HepG2 (cell line): ENCODE data around the gene RPS6KB1. TPM values are rescaled to one million over a fixed set of nuclear protein-coding genes. Genes with fewer than 3 reads are reported as not detected.
A peak's percentile ranks its signal among the peaks of the same experiment; 100 is the strongest.

Source experiments
- ETV6 ChIP-seq: sonication (generic); formaldehyde crosslinking; conservative IDR thresholded peaks from 2 replicates; pipeline ENCODE4 v1.4.0; 2020; ENCODE audit warnings: missing genetic modification reagents
- FOXA1 ChIP-seq, 2 experiments: fragments of 450-650 bp in 1 of 2; sonication (generic) in 1 of 2; formaldehyde crosslinking in 1 of 2; IDR thresholded peaks; 2 replicates each; pipeline versions ENCODE4 v1.4.0 to v1.6.1; 2016 to 2020; ENCODE audit warnings: missing genetic modification reagents in 1 of 2
- NCOA2 ChIP-seq: sonication (generic); formaldehyde crosslinking; IDR thresholded peaks from 2 replicates; pipeline ENCODE4 v1.8.0; 2022; ENCODE audit warnings: inconsistent platforms
- POLR2A ChIP-seq, 2 experiments: IDR thresholded peaks; 2 replicates each; pipeline ENCODE4 v1.6.1; 2011; ENCODE audit warnings: low read depth in 2 of 2, low read length in 2 of 2, mild to moderate bottlenecking in 1 of 2, moderate library complexity in 1 of 2; ENCODE audit not compliant: insufficient read depth in 1 of 2
- RBAK ChIP-seq: sonication (generic); formaldehyde crosslinking; IDR thresholded peaks from 2 replicates; pipeline ENCODE4 v1.5.1; 2020; ENCODE audit warnings: mild to moderate bottlenecking, missing genetic modification reagents
- SOX13 ChIP-seq, 3 experiments: fragments of 450-650 bp in 1 of 3; sonication (generic) in 1 of 3; formaldehyde crosslinking in 1 of 3; IDR thresholded peaks in 2 of 3; conservative IDR thresholded peaks in 1 of 3; 2 replicates each; pipeline versions ENCODE4 v1.5.0 to v1.6.1; 2016 to 2020; ENCODE audit warnings: antibody characterized with exemption in 1 of 3, mild to moderate bottlenecking in 1 of 3, missing compliant biosample characterization in 1 of 3, missing genetic modification reagents in 1 of 3, moderate library complexity in 1 of 3
- WIZ ChIP-seq: sonication (generic); formaldehyde crosslinking; IDR thresholded peaks from 2 replicates; pipeline ENCODE4 v1.5.1; 2020; ENCODE audit warnings: mild to moderate bottlenecking, missing genetic modification reagents
- ZNF10 ChIP-seq: sonication (generic); formaldehyde crosslinking; IDR thresholded peaks from 2 replicates; pipeline ENCODE4 v1.4.0; 2020; ENCODE audit warnings: mild to moderate bottlenecking, low read depth, missing genetic modification reagents, borderline replicate concordance
- ZNF292 ChIP-seq: sonication (generic); formaldehyde crosslinking; IDR thresholded peaks from 2 replicates; pipeline ENCODE4 v1.8.1; 2022; ENCODE audit warnings: mild to moderate bottlenecking, low read depth, missing genetic modification reagents, borderline replicate concordance
- ZNF354B ChIP-seq: sonication (generic); formaldehyde crosslinking; IDR thresholded peaks from 2 replicates; pipeline ENCODE4 v1.8.0; 2022; ENCODE audit warnings: mild to moderate bottlenecking, missing genetic modification reagents
- ZNF44 ChIP-seq: sonication (generic); formaldehyde crosslinking; IDR thresholded peaks from 2 replicates; pipeline ENCODE4 v1.5.1; 2020; ENCODE audit warnings: mild to moderate bottlenecking, missing genetic modification reagents
- ZNF607 ChIP-seq: sonication (generic); formaldehyde crosslinking; IDR thresholded peaks from 2 replicates; pipeline ENCODE4 v1.5.1; 2020; ENCODE audit warnings: missing genetic modification reagents, mild to moderate bottlenecking, borderline replicate concordance
- ZNF83 ChIP-seq: sonication (generic); formaldehyde crosslinking; IDR thresholded peaks from 2 replicates; pipeline ENCODE4 v1.4.0; 2020; ENCODE audit warnings: missing genetic modification reagents, mild to moderate bottlenecking, borderline replicate concordance
- ZNF891 ChIP-seq: sonication (generic); formaldehyde crosslinking; IDR thresholded peaks from 2 replicates; pipeline ENCODE4 v1.5.0; 2020; ENCODE audit warnings: mild to moderate bottlenecking, missing genetic modification reagents
- polyA plus RNA-seq, 8 experiments: library from polyadenylated mRNA; depleted of rRNA in 3 of 8; stranded (reverse) in 7 of 8; unstranded in 1 of 8; fragments of >200 nt; fragmentation: Illumina TruSeq in 4 of 8; extraction: Trizol in 4 of 8; gene quantifications; 2 replicates each; pipeline versions ENCODE4 v1.2.1 to v1.2.3, GENCODE V29; 2011 to 2016; ENCODE audit warnings: low read depth in 4 of 8, missing spikeins in 1 of 8, mixed read lengths in 1 of 8; ENCODE audit not compliant: insufficient read depth in 1 of 8
- total RNA-seq, 5 experiments: library from RNA; depleted of rRNA; stranded (reverse); fragments of >200 nt; fragmentation: Illumina TruSeq; extraction: Trizol; gene quantifications; 2 replicates each; pipeline ENCODE4 v1.2.3, GENCODE V29; 2016; ENCODE audit warnings: low read depth in 1 of 5
- TF ChIP-seq, protein P1 (sequence below): sonication (generic); formaldehyde crosslinking; IDR thresholded peaks from 2 replicates; pipeline ENCODE4 v1.5.1; 2020; ENCODE audit warnings: mild to moderate bottlenecking, missing genetic modification reagents, moderate library complexity
- TF ChIP-seq, protein P2 (sequence below): sonication (generic); formaldehyde crosslinking; IDR thresholded peaks from 2 replicates; pipeline ENCODE4 v1.4.0; 2020; ENCODE audit warnings: missing genetic modification reagents
- TF ChIP-seq, protein P3 (sequence below): sonication (generic); formaldehyde crosslinking; IDR thresholded peaks from 2 replicates; pipeline ENCODE4 v1.5.1; 2020; ENCODE audit warnings: missing genetic modification reagents, mild to moderate bottlenecking, borderline replicate concordance

Gene RPS6KB1
- total and polyA plus RNA-seq, 2 of the 13 experiments (the other 11 are each of a cell fraction or from before 2014, with no cell fraction given): 16.5 to 42.2 TPM

DNA sequence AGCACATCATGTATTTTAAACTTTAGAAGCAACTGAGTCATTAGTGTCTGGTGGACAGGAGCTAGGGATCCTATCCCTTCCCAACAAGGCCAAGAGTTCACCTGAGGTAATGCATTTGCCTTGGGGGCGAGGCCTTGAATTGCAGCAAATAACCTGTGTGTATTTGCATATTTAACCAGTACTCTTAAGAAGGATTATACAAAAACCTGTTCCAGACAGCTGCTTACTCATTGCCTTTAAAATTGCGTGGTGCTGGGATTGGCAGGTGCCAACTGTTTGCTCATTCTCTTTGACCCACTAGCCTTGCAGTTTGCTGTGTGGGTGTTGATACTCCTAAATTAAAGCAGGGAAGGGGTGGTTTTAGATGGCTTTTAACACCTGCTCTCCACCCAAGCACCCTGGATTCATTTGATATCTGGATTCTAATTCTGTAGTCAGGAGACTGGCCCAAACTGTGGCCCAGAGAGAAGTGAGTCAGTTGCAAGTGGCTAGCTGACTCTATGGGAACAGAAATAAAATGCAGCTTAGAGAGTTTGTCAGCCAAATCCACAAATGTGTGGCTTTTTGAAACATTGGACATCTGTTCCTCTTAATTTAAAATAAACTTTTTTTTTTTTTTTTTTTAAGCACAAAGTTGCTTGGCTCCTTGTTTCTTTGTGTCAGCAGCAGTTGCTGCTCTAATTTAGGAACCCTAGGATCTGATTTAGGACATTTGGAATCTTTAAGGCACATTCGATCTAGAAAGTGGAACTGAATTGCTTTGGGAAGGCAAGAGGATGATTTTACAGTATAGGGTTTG, 47.1 kb upstream of the RPS6KB1 start (continued):
- TF ChIP-seq ZNF44 (CRISPR knock-in tag) (no peak; the same call in 1 of the 2 replicates), RBAK (CRISPR knock-in tag) (no peak), WIZ (CRISPR knock-in tag) (no peak), POLR2A (IDR thresholded peaks at IDR 0.05; ENCODE audit: insufficient read depth in 1 of 2, low read depth in 2 of 2, low read length in 2 of 2) (peak; percentile 29 to 47; a peak in 2 of 4 replicates), ZNF83 (CRISPR knock-in tag) (no peak), ZNF891 (CRISPR knock-in tag) (no peak), SOX13 (IDR thresholded peaks at IDR 0.05) (peak; percentile 56; the same call in 1 of the 2 replicates), SOX13 (CRISPR knock-in tag; conservative IDR thresholded peaks at IDR 0.05 in 1 of 2, IDR thresholded peaks at IDR 0.05 in 1 of 2) (peak in 1 of 2 experiments; percentile 62; a peak in 1 of 4 replicates), NCOA2 (peak; percentile 87), FOXA1 (IDR thresholded peaks at IDR 0.05) (no peak), FOXA1 (CRISPR knock-in tag; IDR thresholded peaks at IDR 0.05) (peak; percentile 27; the same call in 1 of the 2 replicates), ETV6 (CRISPR knock-in tag) (peak; percentile 43; the same call in 1 of the 2 replicates), ZNF292 (CRISPR knock-in tag) (no peak), ZNF10 (CRISPR knock-in tag) (no peak), ZNF354B (CRISPR knock-in tag) (no peak), ZNF607 (CRISPR knock-in tag) (no peak)
- TF ChIP-seq, protein P1, sequence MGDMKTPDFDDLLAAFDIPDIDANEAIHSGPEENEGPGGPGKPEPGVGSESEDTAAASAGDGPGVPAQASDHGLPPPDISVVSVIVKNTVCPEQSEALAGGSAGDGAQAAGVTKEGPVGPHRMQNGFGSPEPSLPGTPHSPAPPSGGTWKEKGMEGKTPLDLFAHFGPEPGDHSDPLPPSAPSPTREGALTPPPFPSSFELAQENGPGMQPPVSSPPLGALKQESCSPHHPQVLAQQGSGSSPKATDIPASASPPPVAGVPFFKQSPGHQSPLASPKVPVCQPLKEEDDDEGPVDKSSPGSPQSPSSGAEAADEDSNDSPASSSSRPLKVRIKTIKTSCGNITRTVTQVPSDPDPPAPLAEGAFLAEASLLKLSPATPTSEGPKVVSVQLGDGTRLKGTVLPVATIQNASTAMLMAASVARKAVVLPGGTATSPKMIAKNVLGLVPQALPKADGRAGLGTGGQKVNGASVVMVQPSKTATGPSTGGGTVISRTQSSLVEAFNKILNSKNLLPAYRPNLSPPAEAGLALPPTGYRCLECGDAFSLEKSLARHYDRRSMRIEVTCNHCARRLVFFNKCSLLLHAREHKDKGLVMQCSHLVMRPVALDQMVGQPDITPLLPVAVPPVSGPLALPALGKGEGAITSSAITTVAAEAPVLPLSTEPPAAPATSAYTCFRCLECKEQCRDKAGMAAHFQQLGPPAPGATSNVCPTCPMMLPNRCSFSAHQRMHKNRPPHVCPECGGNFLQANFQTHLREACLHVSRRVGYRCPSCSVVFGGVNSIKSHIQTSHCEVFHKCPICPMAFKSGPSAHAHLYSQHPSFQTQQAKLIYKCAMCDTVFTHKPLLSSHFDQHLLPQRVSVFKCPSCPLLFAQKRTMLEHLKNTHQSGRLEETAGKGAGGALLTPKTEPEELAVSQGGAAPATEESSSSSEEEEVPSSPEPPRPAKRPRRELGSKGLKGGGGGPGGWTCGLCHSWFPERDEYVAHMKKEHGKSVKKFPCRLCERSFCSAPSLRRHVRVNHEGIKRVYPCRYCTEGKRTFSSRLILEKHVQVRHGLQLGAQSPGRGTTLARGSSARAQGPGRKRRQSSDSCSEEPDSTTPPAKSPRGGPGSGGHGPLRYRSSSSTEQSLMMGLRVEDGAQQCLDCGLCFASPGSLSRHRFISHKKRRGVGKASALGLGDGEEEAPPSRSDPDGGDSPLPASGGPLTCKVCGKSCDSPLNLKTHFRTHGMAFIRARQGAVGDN: no peak
- TF ChIP-seq, protein P2, sequence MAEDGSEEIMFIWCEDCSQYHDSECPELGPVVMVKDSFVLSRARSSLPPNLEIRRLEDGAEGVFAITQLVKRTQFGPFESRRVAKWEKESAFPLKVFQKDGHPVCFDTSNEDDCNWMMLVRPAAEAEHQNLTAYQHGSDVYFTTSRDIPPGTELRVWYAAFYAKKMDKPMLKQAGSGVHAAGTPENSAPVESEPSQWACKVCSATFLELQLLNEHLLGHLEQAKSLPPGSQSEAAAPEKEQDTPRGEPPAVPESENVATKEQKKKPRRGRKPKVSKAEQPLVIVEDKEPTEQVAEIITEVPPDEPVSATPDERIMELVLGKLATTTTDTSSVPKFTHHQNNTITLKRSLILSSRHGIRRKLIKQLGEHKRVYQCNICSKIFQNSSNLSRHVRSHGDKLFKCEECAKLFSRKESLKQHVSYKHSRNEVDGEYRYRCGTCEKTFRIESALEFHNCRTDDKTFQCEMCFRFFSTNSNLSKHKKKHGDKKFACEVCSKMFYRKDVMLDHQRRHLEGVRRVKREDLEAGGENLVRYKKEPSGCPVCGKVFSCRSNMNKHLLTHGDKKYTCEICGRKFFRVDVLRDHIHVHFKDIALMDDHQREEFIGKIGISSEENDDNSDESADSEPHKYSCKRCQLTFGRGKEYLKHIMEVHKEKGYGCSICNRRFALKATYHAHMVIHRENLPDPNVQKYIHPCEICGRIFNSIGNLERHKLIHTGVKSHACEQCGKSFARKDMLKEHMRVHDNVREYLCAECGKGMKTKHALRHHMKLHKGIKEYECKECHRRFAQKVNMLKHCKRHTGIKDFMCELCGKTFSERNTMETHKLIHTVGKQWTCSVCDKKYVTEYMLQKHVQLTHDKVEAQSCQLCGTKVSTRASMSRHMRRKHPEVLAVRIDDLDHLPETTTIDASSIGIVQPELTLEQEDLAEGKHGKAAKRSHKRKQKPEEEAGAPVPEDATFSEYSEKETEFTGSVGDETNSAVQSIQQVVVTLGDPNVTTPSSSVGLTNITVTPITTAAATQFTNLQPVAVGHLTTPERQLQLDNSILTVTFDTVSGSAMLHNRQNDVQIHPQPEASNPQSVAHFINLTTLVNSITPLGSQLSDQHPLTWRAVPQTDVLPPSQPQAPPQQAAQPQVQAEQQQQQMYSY (CRISPR knock-in tag): peak; percentile 15; the same call in 1 of the 2 replicates
- TF ChIP-seq, protein P3, sequence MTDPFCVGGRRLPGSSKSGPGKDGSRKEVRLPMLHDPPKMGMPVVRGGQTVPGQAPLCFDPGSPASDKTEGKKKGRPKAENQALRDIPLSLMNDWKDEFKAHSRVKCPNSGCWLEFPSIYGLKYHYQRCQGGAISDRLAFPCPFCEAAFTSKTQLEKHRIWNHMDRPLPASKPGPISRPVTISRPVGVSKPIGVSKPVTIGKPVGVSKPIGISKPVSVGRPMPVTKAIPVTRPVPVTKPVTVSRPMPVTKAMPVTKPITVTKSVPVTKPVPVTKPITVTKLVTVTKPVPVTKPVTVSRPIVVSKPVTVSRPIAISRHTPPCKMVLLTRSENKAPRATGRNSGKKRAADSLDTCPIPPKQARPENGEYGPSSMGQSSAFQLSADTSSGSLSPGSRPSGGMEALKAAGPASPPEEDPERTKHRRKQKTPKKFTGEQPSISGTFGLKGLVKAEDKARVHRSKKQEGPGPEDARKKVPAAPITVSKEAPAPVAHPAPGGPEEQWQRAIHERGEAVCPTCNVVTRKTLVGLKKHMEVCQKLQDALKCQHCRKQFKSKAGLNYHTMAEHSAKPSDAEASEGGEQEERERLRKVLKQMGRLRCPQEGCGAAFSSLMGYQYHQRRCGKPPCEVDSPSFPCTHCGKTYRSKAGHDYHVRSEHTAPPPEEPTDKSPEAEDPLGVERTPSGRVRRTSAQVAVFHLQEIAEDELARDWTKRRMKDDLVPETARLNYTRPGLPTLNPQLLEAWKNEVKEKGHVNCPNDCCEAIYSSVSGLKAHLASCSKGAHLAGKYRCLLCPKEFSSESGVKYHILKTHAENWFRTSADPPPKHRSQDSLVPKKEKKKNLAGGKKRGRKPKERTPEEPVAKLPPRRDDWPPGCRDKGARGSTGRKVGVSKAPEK (CRISPR knock-in tag): no peak
